MM.1S (cell line): ENCODE data around the gene PRM3.

Experiments
- DNase-seq: peaks from one replicate; pipeline ENCODE4 v3.0.0-alpha.2; 2015
- H2AFZ ChIP-seq: fragments of 300-600 bp; sonication (generic); 2 replicates; pipeline ENCODE4 v1.6.0; 2016; ENCODE audit warnings: antibody characterized with exemption, low read length
- H3F3A ChIP-seq: fragments of 300-600 bp; sonication (generic); 2 replicates; pipeline ENCODE4 v1.6.1; 2016; ENCODE audit warnings: mild to moderate bottlenecking, antibody characterized with exemption, low read length, moderate library complexity, mixed read lengths; ENCODE audit not compliant: insufficient read depth
- H3K27ac ChIP-seq: fragments of 300-600 bp; sonication (generic); 2 replicates; pipeline ENCODE4 v1.5.1; 2016; ENCODE audit warnings: mild to moderate bottlenecking, low read length
- H3K27me3 ChIP-seq: fragments of 300-600 bp; sonication (generic); replicated peaks from 2 replicates; pipeline ENCODE4 v1.6.0; 2016; ENCODE audit warnings: low read length; ENCODE audit not compliant: insufficient read depth
- H3K36me3 ChIP-seq: fragments of 300-600 bp; sonication (generic); replicated peaks from 2 replicates; pipeline ENCODE4 v1.6.1; 2016; ENCODE audit warnings: mild to moderate bottlenecking, low read length, mixed read lengths; ENCODE audit not compliant: insufficient read depth
- H3K4me1 ChIP-seq: fragments of 300-600 bp; sonication (generic); 2 replicates; pipeline ENCODE4 v1.6.1; 2016; ENCODE audit warnings: low read length, mixed read lengths
- H3K4me2 ChIP-seq: fragments of 300-600 bp; sonication (generic); 2 replicates; pipeline ENCODE4 v1.6.0; 2016; ENCODE audit warnings: low read depth, low read length
- H3K4me3 ChIP-seq: fragments of 300-600 bp; sonication (generic); 2 replicates; pipeline ENCODE4 v1.5.1; 2016; ENCODE audit warnings: low read length, mixed read lengths
- H3K79me2 ChIP-seq: fragments of 300-600 bp; sonication (generic); 2 replicates; pipeline ENCODE4 v1.6.1; 2016; ENCODE audit warnings: mixed run types, low read length, mixed read lengths
- H3K9ac ChIP-seq: fragments of 300-600 bp; sonication (generic); 2 replicates; pipeline ENCODE4 v1.6.1; 2016; ENCODE audit warnings: low read length, mixed read lengths
- H3K9me2 ChIP-seq: fragments of 300-600 bp; sonication (generic); replicated peaks from 2 replicates; pipeline ENCODE4 v1.6.1; 2016; ENCODE audit warnings: mild to moderate bottlenecking, low read length, mixed read lengths; ENCODE audit not compliant: insufficient read depth
- H3K9me3 ChIP-seq: fragments of 300-600 bp; sonication (generic); replicated peaks from 2 replicates; pipeline ENCODE4 v1.6.1; 2016; ENCODE audit warnings: mild to moderate bottlenecking, low read length, mixed read lengths; ENCODE audit not compliant: insufficient read depth
- H4K20me1 ChIP-seq: fragments of 300-600 bp; sonication (generic); 2 replicates; pipeline ENCODE4 v1.6.1; 2016; ENCODE audit warnings: mild to moderate bottlenecking, low read length, moderate library complexity, mixed read lengths; ENCODE audit not compliant: insufficient read depth
- EZH2 ChIP-seq: fragments of 300-600 bp; sonication (generic); optimal IDR thresholded peaks from 2 replicates; pipeline ENCODE3; 2017; ENCODE audit warnings: low read depth, mild to moderate bottlenecking, antibody characterized with exemption, low read length, mixed read lengths
- EZH2phosphoT487 ChIP-seq: fragments of 300-600 bp; sonication (generic); IDR thresholded peaks from 2 replicates; pipeline ENCODE4 v1.6.1; 2018; ENCODE audit warnings: antibody characterized with exemption, low read length
- TF ChIP-seq, protein P1 (sequence below): fragments of 300-600 bp; sonication (generic); IDR thresholded peaks from 2 replicates; pipeline ENCODE4 v1.5.1; 2016; ENCODE audit warnings: antibody characterized with exemption, low read length, mixed read lengths

Gene PRM3

GRCh38 chr16:11278681-11279628 is 5.5 kb upstream of the PRM3 start:
- Histone ChIP-seq H3K9ac (no peak overlapping the region), H3K36me3 (no peaks in the 10 kb centered on the region), H3F3A (no peaks in the 10 kb centered on the region), H3K4me2 (no peak overlapping the region), H3K9me3 (no peaks in the 10 kb centered on the region), H3K4me1 (0 out of 2 replicates have a peak, but pooled peaks cover 7% of the 10 kb centered on the region), H3K27me3 (peaks cover 3% of the 10 kb centered on the region; the same call in 1 of the 2 replicates), H3K9me2 (no peaks in the 10 kb centered on the region), H2AFZ (no peak overlapping the region), H4K20me1 (no peaks in the 10 kb centered on the region), H3K27ac (no peak overlapping the region), H3K4me3 (no peak overlapping the region), H3K79me2 (no peaks in the 10 kb centered on the region)
- TF ChIP-seq EZH2phosphoT487 (no peak), EZH2 (no peak)
- TF ChIP-seq, protein P1, sequence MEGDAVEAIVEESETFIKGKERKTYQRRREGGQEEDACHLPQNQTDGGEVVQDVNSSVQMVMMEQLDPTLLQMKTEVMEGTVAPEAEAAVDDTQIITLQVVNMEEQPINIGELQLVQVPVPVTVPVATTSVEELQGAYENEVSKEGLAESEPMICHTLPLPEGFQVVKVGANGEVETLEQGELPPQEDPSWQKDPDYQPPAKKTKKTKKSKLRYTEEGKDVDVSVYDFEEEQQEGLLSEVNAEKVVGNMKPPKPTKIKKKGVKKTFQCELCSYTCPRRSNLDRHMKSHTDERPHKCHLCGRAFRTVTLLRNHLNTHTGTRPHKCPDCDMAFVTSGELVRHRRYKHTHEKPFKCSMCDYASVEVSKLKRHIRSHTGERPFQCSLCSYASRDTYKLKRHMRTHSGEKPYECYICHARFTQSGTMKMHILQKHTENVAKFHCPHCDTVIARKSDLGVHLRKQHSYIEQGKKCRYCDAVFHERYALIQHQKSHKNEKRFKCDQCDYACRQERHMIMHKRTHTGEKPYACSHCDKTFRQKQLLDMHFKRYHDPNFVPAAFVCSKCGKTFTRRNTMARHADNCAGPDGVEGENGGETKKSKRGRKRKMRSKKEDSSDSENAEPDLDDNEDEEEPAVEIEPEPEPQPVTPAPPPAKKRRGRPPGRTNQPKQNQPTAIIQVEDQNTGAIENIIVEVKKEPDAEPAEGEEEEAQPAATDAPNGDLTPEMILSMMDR, result no peak
- no peak for DNase-seq

- no peak for TF ChIP-seq EZH2phosphoT487
- no peak for TF ChIP-seq EZH2
- TF ChIP-seq, protein P1, result no peak
- Histone ChIP-seq H3K9me3 (no peaks in the 10 kb centered on the region), H3K9ac (no peak overlapping the region), H3K4me1 (0 out of 2 replicates have a peak, but pooled peaks cover 7% of the 10 kb centered on the region), H3K36me3 (no peaks in the 10 kb centered on the region), H4K20me1 (no peaks in the 10 kb centered on the region), H3K27ac (no peak overlapping the region), H3K27me3 (peaks cover 5% of the 10 kb centered on the region; the same call in 1 of the 2 replicates), H3K79me2 (no peaks in the 10 kb centered on the region), H3K9me2 (no peaks in the 10 kb centered on the region), H3K4me3 (no peak overlapping the region), H2AFZ (no peak overlapping the region), H3K4me2 (no peak overlapping the region), H3F3A (no peaks in the 10 kb centered on the region)
- DNase-seq, result no peak
These were observed 4.3 kb upstream of the PRM3 start for GRCh38 chr16:11277607-11278337.

- no peak overlapping the region for H3K27ac ChIP-seq
- H3K9me3 ChIP-seq, result no peaks in the 10 kb centered on the region
- no peak overlapping the region for H3K4me2 ChIP-seq
- no peak for TF ChIP-seq EZH2phosphoT487
- no peak for TF ChIP-seq EZH2
- TF ChIP-seq, protein P1, result no peak
- no peaks in the 10 kb centered on the region for H4K20me1 ChIP-seq
- no peak overlapping the region for H3K4me3 ChIP-seq
- H2AFZ ChIP-seq, result no peak overlapping the region
- no peaks in the 10 kb centered on the region for H3K9me2 ChIP-seq
- no peaks in the 10 kb centered on the region for H3K36me3 ChIP-seq
- 0 out of 2 replicates have a peak, but pooled peaks cover 7% of the 10 kb centered on the region for H3K4me1 ChIP-seq
- peaks cover 5% of the 10 kb centered on the region; the same call in 1 of the 2 replicates for H3K27me3 ChIP-seq
- H3K79me2 ChIP-seq, result no peaks in the 10 kb centered on the region
- no peak for DNase-seq
- H3K9ac ChIP-seq, result no peak overlapping the region
- no peaks in the 10 kb centered on the region for H3F3A ChIP-seq
These were observed 3.6 kb upstream of the PRM3 start for GRCh38 chr16:11276896-11277593.
